ENCODE results near the gene FLVCR2.

The FLVCR2 gene

DNA sequence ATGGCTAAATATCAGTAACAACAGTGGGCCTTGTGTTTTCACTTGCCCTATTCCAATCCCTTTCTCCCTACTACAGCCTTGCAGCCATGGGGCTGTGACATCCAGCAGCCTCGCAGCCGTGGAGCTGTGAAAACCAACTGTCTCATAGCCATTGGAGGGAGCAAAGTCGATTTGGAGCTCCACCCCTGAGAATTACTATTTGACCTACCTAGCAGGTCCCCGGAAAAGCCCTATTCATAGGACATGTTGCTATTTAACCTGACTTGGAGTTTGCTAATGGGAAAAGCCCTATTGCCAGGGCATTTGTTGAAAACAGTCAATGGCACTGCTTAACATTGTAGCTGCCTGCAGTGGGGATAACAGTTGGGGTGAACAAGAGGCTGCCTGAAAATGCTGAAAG lies 49.0 kb downstream of the FLVCR2 start:
- H4K20me1 ChIP-seq (ENCODE audit: low read depth, low read length) = no peaks in the 10 kb centered on the region
- no peaks in the 10 kb centered on the region for H3K79me2 ChIP-seq (ENCODE audit: insufficient read depth, low read length)
- no peak for TF ChIP-seq EZH2phosphoT487 (conservative IDR thresholded peaks at IDR 0.05; ENCODE audit: low read length)
- TF ChIP-seq, protein P1, sequence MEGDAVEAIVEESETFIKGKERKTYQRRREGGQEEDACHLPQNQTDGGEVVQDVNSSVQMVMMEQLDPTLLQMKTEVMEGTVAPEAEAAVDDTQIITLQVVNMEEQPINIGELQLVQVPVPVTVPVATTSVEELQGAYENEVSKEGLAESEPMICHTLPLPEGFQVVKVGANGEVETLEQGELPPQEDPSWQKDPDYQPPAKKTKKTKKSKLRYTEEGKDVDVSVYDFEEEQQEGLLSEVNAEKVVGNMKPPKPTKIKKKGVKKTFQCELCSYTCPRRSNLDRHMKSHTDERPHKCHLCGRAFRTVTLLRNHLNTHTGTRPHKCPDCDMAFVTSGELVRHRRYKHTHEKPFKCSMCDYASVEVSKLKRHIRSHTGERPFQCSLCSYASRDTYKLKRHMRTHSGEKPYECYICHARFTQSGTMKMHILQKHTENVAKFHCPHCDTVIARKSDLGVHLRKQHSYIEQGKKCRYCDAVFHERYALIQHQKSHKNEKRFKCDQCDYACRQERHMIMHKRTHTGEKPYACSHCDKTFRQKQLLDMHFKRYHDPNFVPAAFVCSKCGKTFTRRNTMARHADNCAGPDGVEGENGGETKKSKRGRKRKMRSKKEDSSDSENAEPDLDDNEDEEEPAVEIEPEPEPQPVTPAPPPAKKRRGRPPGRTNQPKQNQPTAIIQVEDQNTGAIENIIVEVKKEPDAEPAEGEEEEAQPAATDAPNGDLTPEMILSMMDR (IDR thresholded peaks at IDR 0.05; ENCODE audit: insufficient read depth, low read length, poor library complexity, severe bottlenecking) = no peak
- no peak overlapping the region for H3K4me3 ChIP-seq (ENCODE audit: insufficient read depth, low read length, poor library complexity, severe bottlenecking)
- no peaks in the 10 kb centered on the region for H3F3A ChIP-seq (ENCODE audit: insufficient read depth)
- no peaks in the 10 kb centered on the region for H3K27me3 ChIP-seq (ENCODE audit: low read length)
- no peak overlapping the region for H2AFZ ChIP-seq (ENCODE audit: low read depth, low read length, severe bottlenecking)
- no peaks in the 10 kb centered on the region for H3K9me2 ChIP-seq (replicated peaks; ENCODE audit: insufficient read depth, low read length)
- no peak overlapping the region for H3K9ac ChIP-seq (ENCODE audit: low read length)
- no peaks in the 10 kb centered on the region for H3K9me3 ChIP-seq (ENCODE audit: insufficient read depth, low read length)
- no peak overlapping the region for H3K27ac ChIP-seq (ENCODE audit: low read depth, low read length)
- H3K36me3 ChIP-seq (ENCODE audit: low read length) = no peaks in the 10 kb centered on the region
- H3K4me2 ChIP-seq (ENCODE audit: low read depth, low read length, poor library complexity, severe bottlenecking) = no peak overlapping the region

DNA sequence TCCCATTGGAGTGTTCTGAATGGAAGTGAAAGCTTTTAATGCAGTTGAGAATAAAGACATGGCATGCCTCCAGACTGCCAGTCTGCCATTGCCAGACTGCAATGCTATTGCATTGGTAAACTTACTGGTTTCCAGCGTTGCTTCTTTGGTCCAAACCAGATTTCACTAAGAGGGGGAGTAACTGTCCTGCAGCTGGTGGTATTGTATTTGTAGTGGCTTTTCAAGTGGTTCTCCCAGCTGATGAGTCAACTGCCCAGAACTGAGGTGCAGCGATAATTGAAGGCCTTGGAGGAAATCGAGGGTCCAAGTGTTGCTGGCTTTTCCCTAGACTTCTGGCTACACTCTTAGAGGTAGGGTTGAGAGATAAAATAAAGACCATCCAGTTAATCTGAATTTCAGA lies 50.4 kb downstream of the FLVCR2 start:
- H3K9me2 ChIP-seq (replicated peaks; ENCODE audit: insufficient read depth, low read length) = no peaks in the 10 kb centered on the region
- no peaks in the 10 kb centered on the region for H3K79me2 ChIP-seq (ENCODE audit: insufficient read depth, low read length)
- no peaks in the 10 kb centered on the region for H3F3A ChIP-seq (ENCODE audit: insufficient read depth)
- no peaks in the 10 kb centered on the region for H4K20me1 ChIP-seq (ENCODE audit: low read depth, low read length)
- H3K27ac ChIP-seq (ENCODE audit: low read depth, low read length) = no peak overlapping the region
- no peak overlapping the region for H2AFZ ChIP-seq (ENCODE audit: low read depth, low read length, severe bottlenecking)
- no peaks in the 10 kb centered on the region for H3K9me3 ChIP-seq (ENCODE audit: insufficient read depth, low read length)
- H3K36me3 ChIP-seq (ENCODE audit: low read length) = no peaks in the 10 kb centered on the region
- H3K4me2 ChIP-seq (ENCODE audit: low read depth, low read length, poor library complexity, severe bottlenecking) = no peak overlapping the region
- no peak overlapping the region for H3K9ac ChIP-seq (ENCODE audit: low read length)
- no peaks in the 10 kb centered on the region for H3K27me3 ChIP-seq (ENCODE audit: low read length)
- TF ChIP-seq, protein P1 (IDR thresholded peaks at IDR 0.05; ENCODE audit: insufficient read depth, low read length, poor library complexity, severe bottlenecking) = no peak
- no peak for TF ChIP-seq EZH2phosphoT487 (conservative IDR thresholded peaks at IDR 0.05; ENCODE audit: low read length)
- H3K4me3 ChIP-seq (ENCODE audit: insufficient read depth, low read length, poor library complexity, severe bottlenecking) = no peak overlapping the region

DNA sequence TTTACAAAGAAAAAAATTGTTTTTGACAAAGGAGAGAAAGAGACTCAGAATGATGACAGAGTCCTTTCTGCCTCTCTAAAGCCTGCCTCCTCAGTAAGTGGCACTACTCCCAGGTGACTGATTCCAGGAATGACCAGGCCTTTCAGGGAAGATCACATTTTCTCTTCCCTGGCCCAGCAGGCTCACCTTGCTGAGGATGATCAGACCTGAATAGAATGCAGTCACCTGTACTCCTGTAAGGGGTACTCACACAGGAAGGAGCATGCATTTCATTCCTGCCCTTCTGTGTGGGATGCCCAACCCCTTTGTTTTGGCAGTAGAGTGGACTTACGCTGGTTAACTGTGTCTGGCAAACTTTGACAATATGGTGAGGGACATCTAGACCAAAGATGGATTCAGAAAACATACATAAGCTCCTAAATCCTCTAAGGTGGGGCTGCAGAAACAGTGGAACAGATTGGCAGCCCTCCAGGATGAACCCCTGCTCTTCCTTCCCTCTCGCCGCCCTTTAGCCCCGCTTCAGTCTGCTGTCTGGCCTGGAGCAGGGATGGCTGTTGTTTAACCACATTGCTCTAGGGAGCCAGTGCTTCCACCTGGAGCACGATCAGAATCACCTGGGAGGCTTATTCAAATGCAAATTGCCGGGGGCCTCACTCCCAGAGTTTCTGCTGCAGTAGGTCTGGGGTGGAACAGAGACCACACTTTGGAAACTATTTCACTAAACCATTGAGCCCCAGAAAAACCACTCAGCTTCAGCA lies 52.5 kb downstream of the FLVCR2 start:
- H3K36me3 ChIP-seq (ENCODE audit: low read length) = no peaks in the 10 kb centered on the region
- H3K4me3 ChIP-seq (ENCODE audit: insufficient read depth, low read length, poor library complexity, severe bottlenecking) = no peak overlapping the region
- H3K9ac ChIP-seq (ENCODE audit: low read length) = no peak overlapping the region
- no peaks in the 10 kb centered on the region for H3K27me3 ChIP-seq (ENCODE audit: low read length)
- no peaks in the 10 kb centered on the region for H3K79me2 ChIP-seq (ENCODE audit: insufficient read depth, low read length)
- no peak overlapping the region for H3K4me2 ChIP-seq (ENCODE audit: low read depth, low read length, poor library complexity, severe bottlenecking)
- no peaks in the 10 kb centered on the region for H3K9me2 ChIP-seq (replicated peaks; ENCODE audit: insufficient read depth, low read length)
- H3F3A ChIP-seq (ENCODE audit: insufficient read depth) = no peaks in the 10 kb centered on the region
- H3K27ac ChIP-seq (ENCODE audit: low read depth, low read length) = no peak overlapping the region
- H2AFZ ChIP-seq (ENCODE audit: low read depth, low read length, severe bottlenecking) = no peak overlapping the region
- TF ChIP-seq EZH2phosphoT487 (conservative IDR thresholded peaks at IDR 0.05; ENCODE audit: low read length) = no peak
- TF ChIP-seq, protein P1 (IDR thresholded peaks at IDR 0.05; ENCODE audit: insufficient read depth, low read length, poor library complexity, severe bottlenecking) = no peak
- H3K9me3 ChIP-seq (ENCODE audit: insufficient read depth, low read length) = no peaks in the 10 kb centered on the region
- H4K20me1 ChIP-seq (ENCODE audit: low read depth, low read length) = no peaks in the 10 kb centered on the region
